ENCODE results near the gene BANP.
"Not testable (repeated sequence)": the region's sequence is repeated elsewhere in the genome, so short reads cannot be mapped to it uniquely, and the experiment has no call there.

BANP gene

DNA sequence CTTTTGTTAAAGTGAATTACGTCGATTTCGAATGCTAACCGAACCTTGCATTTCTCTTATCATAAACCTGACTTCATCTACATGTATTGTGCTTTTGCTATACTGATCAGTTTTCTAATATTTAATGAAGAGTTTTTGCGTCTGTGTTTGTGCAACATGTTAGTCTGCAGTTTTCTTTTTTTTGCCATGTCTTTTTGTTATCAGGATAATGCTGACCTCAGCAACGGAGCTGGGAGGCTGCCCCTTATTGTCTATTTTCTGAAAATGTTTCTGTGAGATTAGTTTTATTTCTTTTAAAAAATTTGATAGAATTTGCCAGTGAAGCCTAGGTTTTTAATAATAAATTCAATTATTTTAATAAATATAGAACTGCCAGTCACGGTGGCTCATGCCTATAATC, 40.9 kb downstream of the BANP start:
- H3K79me2 ChIP-seq (ENCODE audit: control insufficient read depth, insufficient read depth, low read length, poor library complexity); H3K79me1 ChIP-seq (ENCODE audit: low read length); H2AFZ ChIP-seq (ENCODE audit: insufficient read depth, low read length, poor library complexity); H3K4me2 ChIP-seq (ENCODE audit: low read length); DNase-seq; H3K14ac ChIP-seq (ENCODE audit: low read length); H3K18ac ChIP-seq (ENCODE audit: low read length); H4K8ac ChIP-seq (ENCODE audit: low read depth, low read length); H3K4me1 ChIP-seq (ENCODE audit: control insufficient read depth in 1 of 2, insufficient read depth in 2 of 2, low read length in 2 of 2); H4K91ac ChIP-seq (ENCODE audit: low read depth, low read length); H3K4ac ChIP-seq (ENCODE audit: low read depth, low read length); H4K12ac ChIP-seq (ENCODE audit: low read depth, low read length); H3K23ac ChIP-seq (ENCODE audit: low read length); H3K27me3 ChIP-seq (ENCODE audit: insufficient read depth, low read length); H2BK5ac ChIP-seq (ENCODE audit: low read depth, low read length, poor library complexity); H3K9me3 ChIP-seq (ENCODE audit: insufficient read depth, low read depth, low read length); H2AK5ac ChIP-seq (ENCODE audit: low read length); H3K27ac ChIP-seq (ENCODE audit: low read depth, low read length); H2BK12ac ChIP-seq (ENCODE audit: low read length); H2BK120ac ChIP-seq (ENCODE audit: insufficient read depth, low read length, poor library complexity); H3K4me3 ChIP-seq (ENCODE audit: low read depth, low read length); H3K9ac ChIP-seq (ENCODE audit: low read length): not testable (repeated sequence)
- WGBS (ENCODE audit: extremely low coverage, insufficient coverage, insufficient read length) = no CpG with 5 or more reads among the region's 7 CpGs
- H3K36me3 ChIP-seq (ENCODE audit: control insufficient read depth in 1 of 2, insufficient read depth in 2 of 2, low read length in 2 of 2) = peaks cover 16 to 18% of the 10 kb centered on the region in 2 experiments

DNA sequence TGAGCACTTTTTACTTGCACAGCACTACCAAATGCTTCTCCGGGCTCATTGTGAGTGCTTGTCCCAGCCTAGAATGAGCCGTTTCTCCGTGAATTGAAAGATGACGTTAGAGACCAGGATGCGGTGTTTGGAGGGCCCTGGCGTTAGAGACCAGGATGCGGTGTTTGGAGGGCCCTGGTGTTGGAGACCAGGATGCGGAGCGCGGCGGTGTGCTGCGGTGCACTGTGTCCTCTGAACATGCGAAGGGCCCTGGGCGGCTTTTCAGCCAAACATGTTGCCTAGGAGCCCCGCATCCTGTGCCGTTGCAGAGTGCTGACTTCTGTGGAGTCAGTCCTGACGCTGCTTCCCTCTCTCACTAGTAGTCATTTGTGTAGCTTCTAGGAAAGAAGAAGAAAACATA, 42.7 kb downstream of the BANP start:
- no CpG with 5 or more reads among the region's 17 CpGs for WGBS (ENCODE audit: extremely low coverage, insufficient coverage, insufficient read length)
- Histone ChIP-seq H4K8ac (ENCODE audit: low read depth, low read length) (no peak overlapping the region), H3K14ac (ENCODE audit: low read length) (no peak overlapping the region), H3K4ac (ENCODE audit: low read depth, low read length) (no peak overlapping the region), H3K23ac (ENCODE audit: low read length) (no peak overlapping the region), H3K4me3 (ENCODE audit: low read depth, low read length) (no peak overlapping the region), H3K79me1 (ENCODE audit: low read length) (no peaks in the 10 kb centered on the region), H3K36me3 (ENCODE audit: control insufficient read depth in 1 of 2, insufficient read depth in 2 of 2, low read length in 2 of 2) (peaks cover 21 to 24% of the 10 kb centered on the region in 2 experiments), H3K27me3 (ENCODE audit: insufficient read depth, low read length) (no peaks in the 10 kb centered on the region), H3K4me2 (ENCODE audit: low read length) (no peak overlapping the region), H2BK5ac (ENCODE audit: low read depth, low read length, poor library complexity) (no peak overlapping the region), H2BK120ac (ENCODE audit: insufficient read depth, low read length, poor library complexity) (no peak overlapping the region), H3K18ac (ENCODE audit: low read length) (no peak overlapping the region), H4K91ac (ENCODE audit: low read depth, low read length) (no peak overlapping the region), H2AFZ (ENCODE audit: insufficient read depth, low read length, poor library complexity) (no peak overlapping the region), H2AK5ac (ENCODE audit: low read length) (no peak overlapping the region), H3K27ac (ENCODE audit: low read depth, low read length) (no peak overlapping the region), H2BK12ac (ENCODE audit: low read length) (no peak overlapping the region), H3K9ac (ENCODE audit: low read length) (no peak overlapping the region), H3K4me1 (ENCODE audit: control insufficient read depth in 1 of 2, insufficient read depth in 2 of 2, low read length in 2 of 2) (no peaks in the 10 kb centered on the region), H4K12ac (ENCODE audit: low read depth, low read length) (no peak overlapping the region), H3K79me2 (ENCODE audit: control insufficient read depth, insufficient read depth, low read length, poor library complexity) (peaks cover 2% of the 10 kb centered on the region), H3K9me3 (ENCODE audit: insufficient read depth, low read depth, low read length) (no peaks in the 10 kb centered on the region)
- DNase-seq = no peak

DNA sequence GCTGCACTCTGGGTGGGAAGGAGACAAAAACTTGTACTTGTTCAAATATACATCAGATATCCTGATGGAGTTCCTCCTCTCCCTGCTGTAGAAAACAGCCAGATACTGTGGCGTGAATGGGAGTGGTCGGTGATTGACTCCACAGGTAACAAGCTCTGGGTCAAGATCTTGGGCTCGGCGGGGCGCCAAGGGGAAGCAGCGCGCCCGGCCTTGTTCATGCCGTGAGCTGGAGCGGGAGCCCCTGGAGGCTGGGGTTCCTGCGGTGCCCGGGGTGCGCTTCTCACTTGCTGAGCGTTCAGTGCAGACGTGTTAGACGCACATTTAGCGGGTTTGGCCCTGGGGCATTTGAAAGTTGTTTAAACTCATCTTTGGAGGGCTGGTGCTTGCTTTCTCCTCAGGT, 44.4 kb downstream of the BANP start:
- Histone ChIP-seq H2BK120ac (ENCODE audit: insufficient read depth, low read length, poor library complexity) (no peak overlapping the region), H2BK12ac (ENCODE audit: low read length) (no peak overlapping the region), H3K23ac (ENCODE audit: low read length) (no peak overlapping the region), H3K18ac (ENCODE audit: low read length) (no peak overlapping the region), H3K4ac (ENCODE audit: low read depth, low read length) (no peak overlapping the region), H3K27ac (ENCODE audit: low read depth, low read length) (no peak overlapping the region), H3K4me1 (ENCODE audit: control insufficient read depth in 1 of 2, insufficient read depth in 2 of 2, low read length in 2 of 2) (no peaks in the 10 kb centered on the region), H3K9me3 (ENCODE audit: insufficient read depth, low read depth, low read length) (peaks cover 3% of the 10 kb centered on the region), H4K91ac (ENCODE audit: low read depth, low read length) (no peak overlapping the region), H3K36me3 (ENCODE audit: control insufficient read depth in 1 of 2, insufficient read depth in 2 of 2, low read length in 2 of 2) (peaks cover 15 to 20% of the 10 kb centered on the region in 2 experiments), H2AK5ac (ENCODE audit: low read length) (no peak overlapping the region), H3K79me1 (ENCODE audit: low read length) (no peaks in the 10 kb centered on the region), H3K14ac (ENCODE audit: low read length) (no peak overlapping the region), H3K79me2 (ENCODE audit: control insufficient read depth, insufficient read depth, low read length, poor library complexity) (peaks cover 2% of the 10 kb centered on the region), H3K27me3 (ENCODE audit: insufficient read depth, low read length) (no peaks in the 10 kb centered on the region), H3K4me2 (ENCODE audit: low read length) (no peak overlapping the region), H2BK5ac (ENCODE audit: low read depth, low read length, poor library complexity) (no peak overlapping the region), H3K4me3 (ENCODE audit: low read depth, low read length) (no peak overlapping the region), H3K9ac (ENCODE audit: low read length) (no peak overlapping the region), H4K8ac (ENCODE audit: low read depth, low read length) (no peak overlapping the region), H4K12ac (ENCODE audit: low read depth, low read length) (no peak overlapping the region), H2AFZ (ENCODE audit: insufficient read depth, low read length, poor library complexity) (no peak overlapping the region)
- WGBS (ENCODE audit: extremely low coverage, insufficient coverage, insufficient read length) = no CpG with 5 or more reads among the region's 17 CpGs
- DNase-seq = no peak

DNA sequence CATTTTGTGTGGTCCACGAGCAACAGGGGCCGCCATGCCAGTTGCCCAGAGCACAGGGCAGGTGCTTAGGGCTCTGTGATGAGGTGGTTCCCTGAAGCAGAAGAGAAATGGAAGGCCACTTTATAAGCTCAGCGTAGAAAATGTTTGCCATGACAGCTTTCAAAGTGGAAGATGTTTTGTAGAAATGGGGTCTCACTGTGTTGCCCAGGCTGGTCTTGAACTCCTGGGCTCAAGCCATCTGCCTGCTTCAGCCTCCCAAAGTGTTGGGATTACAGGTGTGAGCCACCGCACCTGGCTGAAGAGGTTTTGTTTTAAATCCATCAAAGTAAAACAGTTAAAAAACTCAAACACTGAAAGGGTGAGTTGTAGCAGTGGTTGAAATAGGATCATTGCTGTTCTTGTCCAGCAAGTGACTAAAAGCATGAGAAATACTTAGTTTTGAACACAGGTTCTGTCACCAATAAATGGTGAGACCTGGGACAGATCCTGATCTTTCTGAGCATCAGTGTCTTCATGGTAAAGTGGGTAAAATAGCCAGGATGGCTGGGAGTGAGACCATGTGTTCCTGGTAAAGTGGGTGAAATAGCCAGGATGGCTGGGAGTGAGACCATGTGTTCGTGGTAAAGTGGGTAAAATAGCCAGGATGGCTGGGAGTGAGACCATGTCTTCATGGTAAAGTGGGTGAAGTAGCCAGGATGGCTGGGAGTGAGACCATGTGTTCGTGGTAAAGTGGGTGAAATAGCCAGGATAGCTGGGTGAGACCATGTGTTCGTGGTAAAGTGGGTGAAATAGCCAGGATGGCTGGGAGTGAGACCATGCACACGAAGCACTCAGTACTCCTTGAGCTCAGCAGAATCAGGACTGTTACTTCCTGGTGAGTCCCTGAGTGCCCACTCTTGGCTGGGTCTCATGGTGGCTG, 46.0 kb downstream of the BANP start:
- Histone ChIP-seq H4K8ac (ENCODE audit: low read depth, low read length) (no peak overlapping the region), H4K12ac (ENCODE audit: low read depth, low read length) (no peak overlapping the region), H3K4me3 (ENCODE audit: low read depth, low read length) (no peak overlapping the region), H4K91ac (ENCODE audit: low read depth, low read length) (no peak overlapping the region), H3K4ac (ENCODE audit: low read depth, low read length) (no peak overlapping the region), H3K79me2 (ENCODE audit: control insufficient read depth, insufficient read depth, low read length, poor library complexity) (peaks cover 2% of the 10 kb centered on the region), H3K79me1 (ENCODE audit: low read length) (no peaks in the 10 kb centered on the region), H2BK120ac (ENCODE audit: insufficient read depth, low read length, poor library complexity) (no peak overlapping the region), H3K14ac (ENCODE audit: low read length) (no peak overlapping the region), H2AFZ (ENCODE audit: insufficient read depth, low read length, poor library complexity) (no peak overlapping the region), H3K36me3 (ENCODE audit: control insufficient read depth in 1 of 2, insufficient read depth in 2 of 2, low read length in 2 of 2) (peaks cover 16 to 23% of the 10 kb centered on the region in 2 experiments), H3K4me1 (ENCODE audit: control insufficient read depth in 1 of 2, insufficient read depth in 2 of 2, low read length in 2 of 2) (no peaks in the 10 kb centered on the region), H3K9ac (ENCODE audit: low read length) (no peak overlapping the region), H3K18ac (ENCODE audit: low read length) (no peak overlapping the region), H2BK5ac (ENCODE audit: low read depth, low read length, poor library complexity) (no peak overlapping the region), H2AK5ac (ENCODE audit: low read length) (no peak overlapping the region), H3K4me2 (ENCODE audit: low read length) (no peak overlapping the region), H3K27ac (ENCODE audit: low read depth, low read length) (no peak overlapping the region), H3K9me3 (ENCODE audit: insufficient read depth, low read depth, low read length) (peaks cover 3% of the 10 kb centered on the region), H3K27me3 (ENCODE audit: insufficient read depth, low read length) (no peaks in the 10 kb centered on the region), H2BK12ac (ENCODE audit: low read length) (no peak overlapping the region), H3K23ac (ENCODE audit: low read length) (no peak overlapping the region)
- no CpG with 5 or more reads among the region's 8 CpGs for WGBS (ENCODE audit: extremely low coverage, insufficient coverage, insufficient read length)
- no peak for DNase-seq

Measured in trophoblast cell (in vitro differentiated cells and primary cell).